ENCODE measurements around the gene MRPL40.
"Not testable (repeated sequence)": the region's sequence is repeated elsewhere in the genome, so short reads cannot be mapped to it uniquely, and the experiment has no call there.

The MRPL40 gene

DNA sequence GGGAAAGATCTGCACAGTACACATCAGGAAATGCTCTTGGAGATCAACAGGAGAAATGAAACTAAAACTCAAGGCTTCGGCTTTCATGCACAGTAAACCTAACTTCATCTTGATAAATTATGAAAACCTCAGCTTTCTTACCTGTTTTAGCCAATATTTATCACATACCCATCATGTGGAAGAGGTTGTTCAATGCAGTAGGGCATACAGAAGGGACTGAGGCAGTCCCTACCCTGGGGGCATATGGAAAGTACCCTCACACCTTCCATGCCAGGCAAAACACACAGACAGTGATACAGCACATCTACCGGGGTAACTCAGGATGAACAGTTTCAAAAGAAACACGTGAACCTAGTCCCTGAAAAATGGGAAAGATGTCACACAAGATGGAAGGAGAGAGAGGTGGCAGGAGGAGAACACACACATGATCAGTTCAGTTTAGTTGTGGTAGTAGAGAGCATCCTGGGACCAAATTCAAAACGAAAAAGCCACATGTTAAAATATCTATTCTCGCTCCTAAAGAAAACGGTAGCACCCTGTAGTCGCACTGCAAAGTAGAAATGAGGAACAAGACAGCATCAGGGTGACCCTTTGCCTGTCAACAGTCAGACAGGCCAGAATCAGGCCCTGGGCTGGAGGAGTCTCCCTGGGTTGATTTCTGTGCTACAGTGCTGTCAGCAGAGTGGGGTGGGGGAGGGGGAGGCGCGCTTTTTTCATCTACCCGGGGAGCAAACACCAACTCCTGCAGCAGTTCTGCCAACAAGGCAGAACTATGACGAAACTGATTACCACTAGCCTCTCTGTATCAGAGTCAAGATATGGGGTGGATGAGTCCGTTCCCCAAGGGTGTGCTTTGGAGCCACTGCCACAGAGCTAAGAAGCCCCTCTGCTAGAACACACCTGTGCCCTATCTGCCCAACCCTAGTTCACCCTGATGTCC lies 2.1 kb upstream of the MRPL40 start:
- Histone ChIP-seq H3K4me2 (ENCODE audit: low read length) (peak overlapping the region; percentile 89), H3K36me3 (ENCODE audit: insufficient read depth, low read length) (peaks cover 6% of the 10 kb centered on the region), H3K27me3 (ENCODE audit: control insufficient read depth, insufficient read depth, low read length) (no peaks in the 10 kb centered on the region), H3K9ac (ENCODE audit: low read depth, low read length) (peak overlapping the region; percentile 95), H3K9me3 (replicated peaks; ENCODE audit: low read length) (no peaks in the 10 kb centered on the region), H3K4me3 (ENCODE audit: low read length) (peak overlapping the region; percentile 81), H3K4me1 (ENCODE audit: control insufficient read depth, insufficient read depth, low read length) (peaks cover 23% of the 10 kb centered on the region)

DNA sequence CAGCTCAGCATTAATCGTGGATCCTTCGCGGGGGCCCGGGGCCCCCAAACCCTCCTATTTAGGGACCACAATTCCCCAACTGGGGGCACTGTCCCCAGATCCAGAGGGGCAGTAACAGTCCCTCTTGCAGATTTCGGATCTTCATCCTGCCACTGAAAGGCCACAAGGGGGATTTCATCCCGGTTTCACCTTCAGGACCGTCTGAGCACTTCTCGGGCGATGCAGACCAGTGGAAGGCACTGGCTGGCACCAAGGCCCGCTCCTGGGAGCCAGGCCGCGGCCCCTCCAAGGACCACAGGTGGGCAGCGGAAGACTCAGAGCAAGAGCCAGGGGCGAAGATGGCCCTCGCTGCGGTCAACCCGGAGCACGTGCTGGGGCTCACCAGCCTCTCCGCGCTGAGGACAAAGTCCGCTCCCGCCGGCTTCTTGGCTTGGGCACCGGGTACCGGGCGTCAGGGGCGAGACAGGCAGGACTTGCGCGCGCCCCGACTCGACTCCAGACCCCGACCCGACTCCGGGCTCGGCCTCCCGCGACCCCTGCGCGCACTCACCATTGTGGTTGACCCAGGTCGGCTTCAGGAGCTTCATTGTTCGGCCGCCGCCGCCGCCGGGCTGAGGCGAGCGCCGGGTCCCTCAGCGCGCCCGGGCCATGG lies 1.3 kb upstream of the MRPL40 start:
- Histone ChIP-seq H3K9ac (ENCODE audit: low read depth, low read length) (peak overlapping the region; percentile 95), H3K9me3 (replicated peaks; ENCODE audit: low read length) (no peaks in the 10 kb centered on the region), H3K4me2 (ENCODE audit: low read length) (peak overlapping the region; percentile 89), H3K4me3 (ENCODE audit: low read length) (peak overlapping the region; percentile 81), H3K36me3 (ENCODE audit: insufficient read depth, low read length) (peaks cover 14% of the 10 kb centered on the region), H3K27me3 (ENCODE audit: control insufficient read depth, insufficient read depth, low read length) (no peaks in the 10 kb centered on the region), H3K4me1 (ENCODE audit: control insufficient read depth, insufficient read depth, low read length) (peaks cover 23% of the 10 kb centered on the region)

DNA sequence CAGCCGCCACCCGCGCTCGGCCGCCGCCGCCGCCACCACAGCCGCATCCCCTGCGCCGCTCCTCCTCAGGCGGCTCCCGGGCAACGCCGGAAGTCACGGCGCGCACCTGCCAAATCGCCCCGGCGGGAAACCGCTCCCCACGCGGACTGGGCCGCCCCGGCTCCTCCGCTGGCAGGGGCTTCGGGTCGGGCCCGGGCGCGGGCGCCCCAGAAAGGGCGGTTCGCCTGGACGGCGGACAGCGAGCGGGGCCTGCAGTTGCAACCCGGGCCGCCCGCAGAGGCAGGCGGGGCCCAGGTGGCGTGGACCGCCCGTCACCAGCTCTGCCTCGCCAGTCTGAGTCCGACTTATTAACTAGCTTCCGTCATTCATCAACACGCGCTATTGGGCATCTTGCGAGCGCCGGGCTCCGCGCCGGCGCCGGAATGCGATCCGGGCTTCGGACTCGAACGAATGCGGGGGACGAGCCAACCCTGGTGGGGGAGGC lies 654 bp upstream of the MRPL40 start, which contains the start of gene HIRA:
Gene HIRA (minus strand): TSS at position 85 of the 484 bp plus-strand sequence. CDS start 257 bp downstream, outside the sequence.
- Histone ChIP-seq H3K4me3 (ENCODE audit: low read length) (peak within 1 kb of the TSS; percentile 81), H3K4me2 (ENCODE audit: low read length) (peak within 1 kb of the TSS; percentile 98), H3K36me3 (ENCODE audit: insufficient read depth, low read length) (peaks cover 14% of the 10 kb centered on the region), H3K9me3 (replicated peaks; ENCODE audit: low read length) (no peaks in the 10 kb centered on the region), H3K4me1 (ENCODE audit: control insufficient read depth, insufficient read depth, low read length) (peaks cover 23% of the 10 kb centered on the region), H3K27me3 (ENCODE audit: control insufficient read depth, insufficient read depth, low read length) (no peaks in the 10 kb centered on the region), H3K9ac (ENCODE audit: low read depth, low read length) (peak within 1 kb of the TSS; percentile 95)

DNA sequence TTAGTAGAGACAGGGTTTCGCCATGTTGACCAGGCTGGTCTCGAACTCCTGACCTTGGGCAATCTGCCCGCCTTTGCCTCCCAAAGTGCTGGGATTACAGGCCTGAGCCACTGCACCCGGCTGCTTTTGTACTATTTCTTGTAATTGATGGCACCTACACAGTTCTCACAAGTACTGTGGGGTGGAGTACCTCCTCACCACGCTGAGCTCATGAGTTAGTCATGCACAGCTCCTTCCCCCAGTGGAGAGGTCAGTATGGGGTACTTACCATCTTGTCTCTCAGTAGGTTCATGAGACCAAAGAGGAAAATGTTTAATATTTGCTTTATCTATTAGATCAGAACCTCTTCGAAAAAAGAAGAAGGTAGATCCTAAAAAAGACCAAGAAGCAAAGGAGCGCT lies 2.1 kb downstream of the MRPL40 start:
- Histone ChIP-seq H3K4me1 (ENCODE audit: control insufficient read depth, insufficient read depth, low read length) (peaks cover 18% of the 10 kb centered on the region), H3K27me3 (ENCODE audit: control insufficient read depth, insufficient read depth, low read length) (no peaks in the 10 kb centered on the region), H3K4me3 (ENCODE audit: low read length) (no peak overlapping the region), H3K9me3 (replicated peaks; ENCODE audit: low read length) (no peaks in the 10 kb centered on the region), H3K4me2 (ENCODE audit: low read length) (no peak overlapping the region), H3K9ac (ENCODE audit: low read depth, low read length) (no peak overlapping the region), H3K36me3 (ENCODE audit: insufficient read depth, low read length) (peaks cover 14% of the 10 kb centered on the region)

DNA sequence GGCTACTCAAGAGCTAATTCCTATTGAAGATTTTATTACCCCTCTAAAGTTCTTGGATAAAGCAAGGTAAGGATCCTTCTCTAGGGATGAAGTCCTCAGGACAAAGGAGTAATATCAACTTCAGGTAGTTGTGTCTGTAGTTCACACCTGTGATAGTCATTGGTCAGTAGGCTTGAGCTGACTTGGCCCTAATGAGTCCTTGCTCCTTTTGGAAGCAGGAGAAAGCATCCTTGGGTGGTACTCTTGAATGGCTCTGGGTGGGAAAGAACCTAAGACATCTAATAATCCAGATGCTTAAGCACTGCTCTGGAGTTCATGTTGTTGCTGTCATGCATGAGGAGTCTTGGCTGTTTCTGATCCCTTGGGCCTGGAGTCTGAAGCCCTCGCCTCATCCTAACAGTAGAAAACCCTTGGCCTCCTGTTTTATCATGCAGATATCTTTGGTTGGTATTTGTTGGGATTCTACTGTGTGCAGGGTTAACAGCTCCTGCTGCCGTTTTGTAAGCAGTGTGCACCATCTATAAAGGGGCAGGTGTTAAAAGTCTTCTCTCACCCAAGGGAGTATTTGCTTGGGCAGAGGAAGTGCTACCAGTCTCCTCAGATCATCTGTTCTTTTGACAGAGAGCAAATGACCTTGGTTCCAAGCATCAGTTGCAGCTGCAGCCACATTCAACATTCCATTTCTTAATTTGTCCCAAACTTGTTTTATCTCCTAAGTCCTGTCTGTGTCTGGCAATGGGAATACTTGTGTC lies 2.7 kb downstream of the MRPL40 start:
- no peak overlapping the region for H3K4me3 ChIP-seq (ENCODE audit: low read length)
- H3K36me3 ChIP-seq (ENCODE audit: insufficient read depth, low read length), result peaks cover 14% of the 10 kb centered on the region
- no peak overlapping the region for H3K4me2 ChIP-seq (ENCODE audit: low read length)
- no peaks in the 10 kb centered on the region for H3K9me3 ChIP-seq (replicated peaks; ENCODE audit: low read length)
- H3K9ac ChIP-seq (ENCODE audit: low read depth, low read length), result no peak overlapping the region
- H3K4me1 ChIP-seq (ENCODE audit: control insufficient read depth, insufficient read depth, low read length), result peaks cover 11% of the 10 kb centered on the region
- no peaks in the 10 kb centered on the region for H3K27me3 ChIP-seq (ENCODE audit: control insufficient read depth, insufficient read depth, low read length)

DNA sequence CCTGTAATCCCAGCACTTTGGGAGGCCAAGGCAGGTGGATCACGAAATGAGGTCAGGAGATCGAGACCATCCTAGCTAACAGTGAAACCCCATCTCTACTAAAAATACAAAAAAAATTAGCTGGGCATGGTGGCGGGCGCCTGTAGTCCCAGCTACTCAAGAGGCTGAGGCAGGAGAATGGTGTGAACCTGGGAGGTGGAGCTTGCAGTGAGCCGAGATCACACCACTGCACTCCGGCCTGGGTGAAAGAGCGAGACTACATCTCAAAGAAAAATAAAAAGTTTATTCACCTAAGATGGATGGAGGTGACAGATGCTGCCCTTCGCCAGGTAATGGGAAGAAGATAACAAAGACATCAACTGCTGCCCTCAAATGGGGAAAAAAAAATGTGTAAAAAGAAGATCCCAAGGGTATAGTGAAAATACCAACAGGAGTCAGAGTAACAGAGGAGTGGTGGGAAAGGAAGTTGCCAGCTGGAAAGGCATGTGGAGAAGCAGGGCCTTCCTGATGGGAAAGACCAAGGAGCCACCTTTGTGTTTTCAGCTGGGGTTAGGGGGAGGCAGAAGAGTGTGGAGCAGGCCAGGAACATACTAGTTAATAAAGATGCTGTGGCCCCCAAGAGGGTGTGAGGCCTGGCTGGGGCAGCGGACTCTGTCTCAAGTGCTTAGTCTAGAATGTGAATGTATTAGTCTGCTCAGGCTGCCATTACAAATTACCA lies 4.3 kb downstream of the MRPL40 start:
- H3K9ac ChIP-seq (ENCODE audit: low read depth, low read length); H3K4me3 ChIP-seq (ENCODE audit: low read length); H3K27me3 ChIP-seq (ENCODE audit: control insufficient read depth, insufficient read depth, low read length); H3K4me2 ChIP-seq (ENCODE audit: low read length); H3K4me1 ChIP-seq (ENCODE audit: control insufficient read depth, insufficient read depth, low read length); H3K9me3 ChIP-seq (replicated peaks; ENCODE audit: low read length): not testable (repeated sequence)
- H3K36me3 ChIP-seq (ENCODE audit: insufficient read depth, low read length), result peaks cover 17% of the 10 kb centered on the region

DNA sequence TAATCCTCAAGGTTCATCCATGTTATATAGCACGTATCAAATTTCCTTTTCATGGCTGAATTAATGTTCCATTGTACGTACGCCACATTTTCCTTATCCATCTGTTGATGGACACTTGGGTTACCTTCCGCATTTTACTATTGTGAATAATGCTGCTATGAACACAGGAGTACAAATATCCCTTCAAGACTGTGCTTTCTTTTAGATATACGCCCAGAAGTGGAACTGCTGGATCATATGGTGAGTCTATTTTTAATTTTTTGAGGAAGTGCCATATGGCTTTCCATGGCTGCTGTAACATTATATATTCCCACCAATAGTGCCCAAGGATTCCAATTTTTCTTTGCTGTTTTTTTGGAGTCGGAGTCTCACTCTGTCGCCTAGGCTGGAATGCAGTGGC lies 6.0 kb downstream of the MRPL40 start:
- Histone ChIP-seq H3K4me3 (ENCODE audit: low read length) (no peak overlapping the region), H3K4me2 (ENCODE audit: low read length) (no peak overlapping the region), H3K27me3 (ENCODE audit: control insufficient read depth, insufficient read depth, low read length) (no peaks in the 10 kb centered on the region), H3K9ac (ENCODE audit: low read depth, low read length) (no peak overlapping the region), H3K4me1 (ENCODE audit: control insufficient read depth, insufficient read depth, low read length) (peaks cover 4% of the 10 kb centered on the region), H3K36me3 (ENCODE audit: insufficient read depth, low read length) (peaks cover 17% of the 10 kb centered on the region), H3K9me3 (replicated peaks; ENCODE audit: low read length) (no peaks in the 10 kb centered on the region)

DNA sequence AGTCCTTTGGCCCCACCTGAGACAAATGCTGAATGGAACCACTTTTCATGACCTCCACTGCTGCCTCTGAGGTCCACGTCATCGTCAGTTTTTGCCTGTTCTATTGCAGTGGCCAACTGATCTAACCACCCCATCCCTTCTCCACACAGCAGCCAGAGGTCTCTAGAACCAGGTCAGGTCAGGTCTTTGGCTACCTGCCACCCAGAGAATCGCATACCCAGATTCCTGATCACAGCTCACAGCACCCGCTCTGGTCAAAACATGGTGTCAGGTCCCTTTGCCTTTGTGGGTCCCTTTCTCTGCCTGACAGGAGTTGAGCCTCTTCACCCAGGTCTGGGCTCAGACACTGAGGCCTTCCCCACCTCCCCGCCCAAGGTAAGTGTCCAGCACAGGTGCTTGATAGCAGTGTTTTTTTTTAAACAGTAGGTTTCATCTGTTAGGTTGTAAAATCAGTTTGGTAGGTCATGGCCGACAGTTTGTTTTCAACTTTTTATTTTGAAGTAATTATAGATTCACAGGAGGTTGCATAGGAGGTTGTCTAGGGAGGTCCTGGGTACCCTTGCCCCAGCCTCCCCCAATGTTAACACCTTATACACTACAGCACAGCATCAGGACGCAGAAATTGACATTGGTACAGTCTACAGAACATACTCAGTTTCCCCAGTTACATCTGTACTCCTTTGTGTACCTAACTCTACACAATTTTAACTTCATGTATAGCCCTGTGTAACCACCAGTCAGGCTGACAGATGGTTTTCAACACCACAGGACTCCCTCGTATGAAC lies 8.3 kb downstream of the MRPL40 start:
- H3K9ac ChIP-seq (ENCODE audit: low read depth, low read length), result no peak overlapping the region
- no peaks in the 10 kb centered on the region for H3K4me1 ChIP-seq (ENCODE audit: control insufficient read depth, insufficient read depth, low read length)
- no peak overlapping the region for H3K4me3 ChIP-seq (ENCODE audit: low read length)
- H3K9me3 ChIP-seq (replicated peaks; ENCODE audit: low read length), result no peaks in the 10 kb centered on the region
- H3K27me3 ChIP-seq (ENCODE audit: control insufficient read depth, insufficient read depth, low read length), result no peaks in the 10 kb centered on the region
- peaks cover 16% of the 10 kb centered on the region for H3K36me3 ChIP-seq (ENCODE audit: insufficient read depth, low read length)
- no peak overlapping the region for H3K4me2 ChIP-seq (ENCODE audit: low read length)

DNA sequence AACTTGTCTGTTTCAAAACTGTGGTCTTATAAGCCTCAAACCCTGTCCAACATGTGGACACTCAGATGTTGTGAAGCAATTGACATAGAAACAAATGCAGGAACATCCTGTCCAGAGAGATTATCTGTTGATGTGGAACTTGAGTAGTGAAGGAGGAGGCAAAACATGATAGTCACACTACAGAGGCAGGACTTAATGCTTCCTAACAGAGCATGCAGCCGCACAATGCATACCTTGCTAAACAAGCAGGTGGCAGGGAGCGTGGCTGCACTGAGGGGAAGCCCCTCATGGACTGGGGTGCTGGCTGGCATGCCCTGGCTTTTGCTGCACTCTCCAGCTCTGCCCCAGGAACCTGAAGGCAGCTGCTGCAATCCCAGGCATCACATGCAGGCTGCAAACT lies 9.8 kb downstream of the MRPL40 start:
- no peak overlapping the region for H3K9ac ChIP-seq (ENCODE audit: low read depth, low read length)
- H3K36me3 ChIP-seq (ENCODE audit: insufficient read depth, low read length), result peaks cover 12% of the 10 kb centered on the region
- no peak overlapping the region for H3K4me2 ChIP-seq (ENCODE audit: low read length)
- no peak overlapping the region for H3K4me3 ChIP-seq (ENCODE audit: low read length)
- H3K27me3 ChIP-seq (ENCODE audit: control insufficient read depth, insufficient read depth, low read length), result no peaks in the 10 kb centered on the region
- no peaks in the 10 kb centered on the region for H3K9me3 ChIP-seq (replicated peaks; ENCODE audit: low read length)
- peaks cover 7% of the 10 kb centered on the region for H3K4me1 ChIP-seq (ENCODE audit: control insufficient read depth, insufficient read depth, low read length)

DNA sequence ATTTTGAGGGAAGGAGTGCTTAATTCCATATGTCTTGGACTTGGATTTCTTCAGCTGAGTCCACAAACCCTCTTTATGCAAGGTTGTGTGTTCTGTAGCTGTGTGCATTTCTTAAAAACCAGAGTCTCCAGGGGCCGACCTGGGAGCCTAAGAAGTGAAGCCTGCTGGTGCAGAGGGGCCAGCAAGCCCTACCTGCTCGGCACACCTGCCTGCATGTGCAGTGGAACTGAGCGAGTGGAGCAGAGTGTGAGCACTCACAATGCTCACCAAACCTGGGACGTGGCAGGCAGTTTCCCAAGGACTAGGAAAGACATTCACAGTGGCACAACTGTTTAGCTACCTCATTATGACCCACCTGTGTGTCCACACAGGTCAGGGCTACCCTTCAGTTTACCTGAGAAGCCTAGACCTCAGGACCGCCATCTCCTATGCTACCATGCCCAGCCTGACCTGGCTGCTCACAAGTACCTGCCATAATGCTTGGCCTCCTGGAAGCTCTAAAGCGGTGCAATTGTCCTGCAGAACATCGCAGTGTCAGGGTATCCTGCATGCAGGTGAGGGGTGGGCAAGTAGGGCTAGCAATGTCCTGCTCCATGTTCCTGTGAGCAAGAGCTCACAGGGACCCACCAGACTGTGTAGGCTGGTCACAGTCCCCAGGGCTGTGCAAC lies 11.3 kb downstream of the MRPL40 start:
- Histone ChIP-seq H3K9ac (ENCODE audit: low read depth, low read length) (no peak overlapping the region), H3K4me3 (ENCODE audit: low read length) (no peak overlapping the region), H3K36me3 (ENCODE audit: insufficient read depth, low read length) (peaks cover 12% of the 10 kb centered on the region), H3K4me2 (ENCODE audit: low read length) (no peak overlapping the region), H3K27me3 (ENCODE audit: control insufficient read depth, insufficient read depth, low read length) (no peaks in the 10 kb centered on the region), H3K4me1 (ENCODE audit: control insufficient read depth, insufficient read depth, low read length) (peaks cover 16% of the 10 kb centered on the region), H3K9me3 (replicated peaks; ENCODE audit: low read length) (no peaks in the 10 kb centered on the region)

All from skeletal muscle satellite cell (primary cell).